A549 (cell line): Measurements from ENCODE around the gene WRNIP1.

Experiments used
- JUN ChIP-seq, 2 experiments: fragments of >200 bp; sonication (Bioruptor Twin); formaldehyde crosslinking; IDR thresholded peaks; 2 replicates in 1 of 2; 3 replicates in 1 of 2; pipeline ENCODE4 v1.6.1; 2016 to 2017
- RAD21 ChIP-seq, 2 experiments: fragments of >200 bp in 1 of 2; sonication (Bioruptor Twin) in 1 of 2; formaldehyde crosslinking in 1 of 2; IDR thresholded peaks in 1 of 2; conservative IDR thresholded peaks in 1 of 2; 2 replicates in 1 of 2; 3 replicates in 1 of 2; pipeline ENCODE4 v1.6.1; 2012 to 2018; ENCODE audit warnings: inconsistent platforms in 1 of 2
- TF ChIP-seq, protein P1 (sequence below): fragments of >200 bp; sonication (Bioruptor Twin); formaldehyde crosslinking; IDR thresholded peaks from 3 replicates; pipeline ENCODE4 v1.5.1; 2016
- TF ChIP-seq, protein P2 (sequence below): fragments of 250-450 bp; sonication (Bioruptor Pico); IDR thresholded peaks from 2 replicates; pipeline ENCODE4 v1.5.0; 2020; ENCODE audit warnings: low read depth, mild to moderate bottlenecking, moderate library complexity
- TF ChIP-seq, protein P3 (sequence below): fragments of 200-600 bp; sonication (generic); IDR thresholded peaks from 2 replicates; pipeline ENCODE4 v1.6.1; 2016; ENCODE audit warnings: antibody characterized with exemption, mild to moderate bottlenecking, moderate library complexity

DNA sequence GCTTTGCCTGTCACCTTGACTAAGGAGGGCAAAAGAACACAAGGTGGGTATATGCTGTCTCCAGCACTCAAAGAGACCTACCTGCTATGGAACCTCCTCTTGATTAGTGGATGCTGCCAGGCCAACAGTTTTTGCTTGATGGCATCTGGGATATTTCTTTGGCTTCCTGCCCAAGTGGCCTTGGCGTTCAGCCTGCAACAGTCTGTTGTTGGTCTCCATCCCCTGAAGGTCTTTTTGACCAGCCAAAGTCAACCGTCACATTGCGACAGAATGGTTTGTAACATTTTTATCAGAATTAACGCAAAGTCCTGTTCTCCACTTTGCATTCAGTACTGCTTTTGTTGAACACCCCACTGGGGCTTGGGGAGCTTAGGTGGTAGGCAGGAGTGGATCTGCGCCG is 39.3 kb downstream of the WRNIP1 start:
- TF ChIP-seq JUN (IDR thresholded peaks at IDR 0.05) (no peak), RAD21 (conservative IDR thresholded peaks at IDR 0.05 in 1 of 2, IDR thresholded peaks at IDR 0.05 in 1 of 2) (no peak)
- TF ChIP-seq, protein P1, sequence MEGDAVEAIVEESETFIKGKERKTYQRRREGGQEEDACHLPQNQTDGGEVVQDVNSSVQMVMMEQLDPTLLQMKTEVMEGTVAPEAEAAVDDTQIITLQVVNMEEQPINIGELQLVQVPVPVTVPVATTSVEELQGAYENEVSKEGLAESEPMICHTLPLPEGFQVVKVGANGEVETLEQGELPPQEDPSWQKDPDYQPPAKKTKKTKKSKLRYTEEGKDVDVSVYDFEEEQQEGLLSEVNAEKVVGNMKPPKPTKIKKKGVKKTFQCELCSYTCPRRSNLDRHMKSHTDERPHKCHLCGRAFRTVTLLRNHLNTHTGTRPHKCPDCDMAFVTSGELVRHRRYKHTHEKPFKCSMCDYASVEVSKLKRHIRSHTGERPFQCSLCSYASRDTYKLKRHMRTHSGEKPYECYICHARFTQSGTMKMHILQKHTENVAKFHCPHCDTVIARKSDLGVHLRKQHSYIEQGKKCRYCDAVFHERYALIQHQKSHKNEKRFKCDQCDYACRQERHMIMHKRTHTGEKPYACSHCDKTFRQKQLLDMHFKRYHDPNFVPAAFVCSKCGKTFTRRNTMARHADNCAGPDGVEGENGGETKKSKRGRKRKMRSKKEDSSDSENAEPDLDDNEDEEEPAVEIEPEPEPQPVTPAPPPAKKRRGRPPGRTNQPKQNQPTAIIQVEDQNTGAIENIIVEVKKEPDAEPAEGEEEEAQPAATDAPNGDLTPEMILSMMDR = no peak
- TF ChIP-seq, protein P2, sequence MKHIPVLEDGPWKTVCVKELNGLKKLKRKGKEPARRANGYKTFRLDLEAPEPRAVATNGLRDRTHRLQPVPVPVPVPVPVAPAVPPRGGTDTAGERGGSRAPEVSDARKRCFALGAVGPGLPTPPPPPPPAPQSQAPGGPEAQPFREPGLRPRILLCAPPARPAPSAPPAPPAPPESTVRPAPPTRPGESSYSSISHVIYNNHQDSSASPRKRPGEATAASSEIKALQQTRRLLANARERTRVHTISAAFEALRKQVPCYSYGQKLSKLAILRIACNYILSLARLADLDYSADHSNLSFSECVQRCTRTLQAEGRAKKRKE (CRISPR knock-in tag) = no peak
- TF ChIP-seq, protein P3, sequence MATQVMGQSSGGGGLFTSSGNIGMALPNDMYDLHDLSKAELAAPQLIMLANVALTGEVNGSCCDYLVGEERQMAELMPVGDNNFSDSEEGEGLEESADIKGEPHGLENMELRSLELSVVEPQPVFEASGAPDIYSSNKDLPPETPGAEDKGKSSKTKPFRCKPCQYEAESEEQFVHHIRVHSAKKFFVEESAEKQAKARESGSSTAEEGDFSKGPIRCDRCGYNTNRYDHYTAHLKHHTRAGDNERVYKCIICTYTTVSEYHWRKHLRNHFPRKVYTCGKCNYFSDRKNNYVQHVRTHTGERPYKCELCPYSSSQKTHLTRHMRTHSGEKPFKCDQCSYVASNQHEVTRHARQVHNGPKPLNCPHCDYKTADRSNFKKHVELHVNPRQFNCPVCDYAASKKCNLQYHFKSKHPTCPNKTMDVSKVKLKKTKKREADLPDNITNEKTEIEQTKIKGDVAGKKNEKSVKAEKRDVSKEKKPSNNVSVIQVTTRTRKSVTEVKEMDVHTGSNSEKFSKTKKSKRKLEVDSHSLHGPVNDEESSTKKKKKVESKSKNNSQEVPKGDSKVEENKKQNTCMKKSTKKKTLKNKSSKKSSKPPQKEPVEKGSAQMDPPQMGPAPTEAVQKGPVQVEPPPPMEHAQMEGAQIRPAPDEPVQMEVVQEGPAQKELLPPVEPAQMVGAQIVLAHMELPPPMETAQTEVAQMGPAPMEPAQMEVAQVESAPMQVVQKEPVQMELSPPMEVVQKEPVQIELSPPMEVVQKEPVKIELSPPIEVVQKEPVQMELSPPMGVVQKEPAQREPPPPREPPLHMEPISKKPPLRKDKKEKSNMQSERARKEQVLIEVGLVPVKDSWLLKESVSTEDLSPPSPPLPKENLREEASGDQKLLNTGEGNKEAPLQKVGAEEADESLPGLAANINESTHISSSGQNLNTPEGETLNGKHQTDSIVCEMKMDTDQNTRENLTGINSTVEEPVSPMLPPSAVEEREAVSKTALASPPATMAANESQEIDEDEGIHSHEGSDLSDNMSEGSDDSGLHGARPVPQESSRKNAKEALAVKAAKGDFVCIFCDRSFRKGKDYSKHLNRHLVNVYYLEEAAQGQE = no peak
